Activated CD4-positive, alpha-beta T cell treated with anti-CD3 and anti-CD28 coated beads for 36 hours (primary cell): ENCODE results near the gene MIER3. TPM values are rescaled to one million over a fixed set of nuclear protein-coding genes. Genes with fewer than 3 reads are reported as not detected.
"Not testable (repeated sequence)": the region's sequence is repeated elsewhere in the genome, so short reads cannot be mapped to it uniquely, and the experiment has no call there.

Experiments used
- ATAC-seq: fragments of 200-7000 bp; cut with Tn5 transposase; one replicate; pipeline ENCODE4 v1.10.0; 2021; ENCODE audit warnings: mild to moderate bottlenecking, moderate library complexity
- CTCF ChIA-PET: fragments of 350-600 bp; sonication (Branson Sonifier 250); formaldehyde crosslinking; loops from one replicate; lab custom pipeline; 2021; ENCODE audit warnings: antibody characterized with exemption; lab: Charles Lee
- POLR2A ChIA-PET: fragments of 350-600 bp; sonication (Branson Sonifier 250); formaldehyde crosslinking; loops from one replicate; lab custom pipeline; 2021; ENCODE audit warnings: antibody characterized with exemption, inconsistent platforms; lab: Charles Lee
- DNase-seq: peaks from one replicate; pipeline ENCODE4 v3.0.0-alpha.2; 2020
- H3K27ac Mint-ChIP-seq: one replicate; pipeline ENCODE4 v1.8.0; 2021; ENCODE audit warnings: mixed read lengths
- H3K27me3 Mint-ChIP-seq: one replicate; pipeline ENCODE4 v1.8.0; 2021; ENCODE audit warnings: mixed read lengths
- H3K36me3 Mint-ChIP-seq: one replicate; pipeline ENCODE4 v1.8.0; 2021; ENCODE audit warnings: low read depth, mixed read lengths
- H3K4me1 Mint-ChIP-seq: one replicate; pipeline ENCODE4 v1.8.0; 2021; ENCODE audit warnings: mixed read lengths
- H3K4me3 Mint-ChIP-seq: one replicate; pipeline ENCODE4 v1.8.0; 2021; ENCODE audit warnings: mild to moderate bottlenecking, moderate library complexity, mixed read lengths
- H3K9me3 Mint-ChIP-seq: one replicate; pipeline ENCODE4 v1.8.0; 2021; ENCODE audit warnings: low read depth, mixed read lengths
- intact Hi-C, 2 experiments: fragments of 100-400 bp; cut with DNase I in 1 of 2; cut with micrococcal nuclease in 1 of 2; formaldehyde crosslinking; loops; one replicate each; pipeline versions ENCODE4 v1.14.2 to v1.15.1; 2022 to 2024; cut with DNase I, micrococcal nuclease
- total RNA-seq, 2 experiments: library from RNA; stranded (reverse); gene quantifications; one replicate each; pipeline ENCODE4 v1.2.3, GENCODE V29; 2021

The MIER3 gene
- total RNA-seq, 2 experiments from 2014 or later, result 15.4 to 16.0 TPM

DNA sequence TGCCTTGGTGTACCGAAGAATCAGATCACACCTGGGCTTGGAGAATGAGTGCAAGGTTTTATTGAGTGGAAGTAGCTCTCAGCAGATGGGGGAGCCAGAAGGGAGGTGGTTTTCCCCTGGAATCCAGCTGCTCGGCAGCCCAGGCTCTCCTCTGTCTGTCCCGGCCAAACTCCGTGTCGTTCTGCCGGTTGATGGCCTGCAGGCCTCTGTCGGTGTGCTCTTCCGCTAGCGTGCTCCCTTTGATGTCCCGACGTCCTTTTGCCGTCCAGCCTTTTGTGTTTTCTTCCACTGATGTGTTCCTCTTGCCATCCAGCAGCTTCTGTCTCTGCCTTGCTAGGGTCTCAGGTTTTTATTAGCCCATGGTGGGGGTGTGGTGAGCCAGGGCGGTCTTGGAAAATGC lies 28.0 kb upstream of the MIER3 start:
- H3K27me3 Mint-ChIP-seq, result no peaks in the 10 kb centered on the region
- POLR2A ChIA-PET, result no interaction called here
- no peaks in the 10 kb centered on the region for H3K36me3 Mint-ChIP-seq

DNA sequence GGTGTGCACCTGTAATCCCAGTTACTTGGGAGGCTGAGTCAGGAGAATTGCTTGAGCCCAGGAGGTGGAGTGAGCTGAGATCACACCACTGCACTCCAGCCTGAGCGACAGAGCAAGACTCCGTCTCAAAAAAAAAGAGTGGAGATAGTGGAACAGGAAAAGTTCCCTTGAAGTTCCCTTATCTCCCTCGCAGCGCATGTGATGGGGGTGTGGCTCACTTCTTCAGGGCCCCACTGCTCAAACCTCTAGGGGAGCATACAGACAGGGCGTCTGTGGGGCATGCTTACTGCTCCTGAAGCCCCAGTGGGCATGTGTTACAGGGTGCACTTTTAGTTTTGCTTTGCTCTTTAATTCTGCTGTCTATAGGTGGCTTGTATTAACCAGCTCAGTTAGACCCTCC lies 27.6 kb upstream of the MIER3 start:
- H3K27me3 Mint-ChIP-seq, H3K27ac Mint-ChIP-seq, intact Hi-C loops, H3K9me3 Mint-ChIP-seq, CTCF ChIA-PET, ATAC-seq, H3K4me1 Mint-ChIP-seq, H3K4me3 Mint-ChIP-seq, POLR2A ChIA-PET, DNase-seq, H3K36me3 Mint-ChIP-seq: not testable (repeated sequence)

More for the DNA sequence above, 28.0 kb upstream of the MIER3 start:
- H3K27ac Mint-ChIP-seq, result no peak overlapping the region
- CTCF ChIA-PET, result no interaction called here
- intact Hi-C loops, result no loop called here
- no peak overlapping the region for H3K4me3 Mint-ChIP-seq
- ATAC-seq, result no peak
- peaks cover 11% of the 10 kb centered on the region for H3K4me1 Mint-ChIP-seq
- no peak for DNase-seq
- no peaks in the 10 kb centered on the region for H3K9me3 Mint-ChIP-seq

DNA sequence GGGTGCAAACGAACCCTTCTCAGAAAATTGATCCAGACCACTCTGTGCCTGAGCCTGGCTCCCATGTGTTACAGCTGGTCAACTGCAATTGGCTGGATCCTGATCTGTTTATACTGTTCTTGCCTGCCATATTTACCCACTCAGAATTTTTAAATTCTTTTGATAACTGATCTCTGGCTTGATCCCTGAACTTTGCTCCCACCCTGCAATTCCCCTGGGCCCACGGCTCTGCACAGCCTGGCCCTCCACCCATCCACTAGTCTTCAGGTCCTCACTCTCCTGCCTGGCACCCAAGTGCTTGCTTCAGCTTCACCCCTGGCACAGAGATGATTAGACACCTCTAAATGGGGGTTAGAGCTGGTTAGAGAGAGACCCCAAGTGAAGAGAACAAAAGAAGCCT lies 25.9 kb upstream of the MIER3 start:
- Mint-ChIP-seq H3K27me3 (no peaks in the 10 kb centered on the region), H3K4me1 (no peaks in the 10 kb centered on the region), H3K9me3 (no peaks in the 10 kb centered on the region), H3K27ac (no peak overlapping the region), H3K4me3 (no peak overlapping the region), H3K36me3 (no peaks in the 10 kb centered on the region)
- intact Hi-C loops, result no loop called here
- POLR2A ChIA-PET, result no interaction called here
- DNase-seq (no peak), ATAC-seq (no peak)
- CTCF ChIA-PET, result interaction anchor here (1.4 kb wide), 1 partner anchor 19 kb away, joined by 5 read pairs; no protein-coding TSS in a partner anchor

DNA sequence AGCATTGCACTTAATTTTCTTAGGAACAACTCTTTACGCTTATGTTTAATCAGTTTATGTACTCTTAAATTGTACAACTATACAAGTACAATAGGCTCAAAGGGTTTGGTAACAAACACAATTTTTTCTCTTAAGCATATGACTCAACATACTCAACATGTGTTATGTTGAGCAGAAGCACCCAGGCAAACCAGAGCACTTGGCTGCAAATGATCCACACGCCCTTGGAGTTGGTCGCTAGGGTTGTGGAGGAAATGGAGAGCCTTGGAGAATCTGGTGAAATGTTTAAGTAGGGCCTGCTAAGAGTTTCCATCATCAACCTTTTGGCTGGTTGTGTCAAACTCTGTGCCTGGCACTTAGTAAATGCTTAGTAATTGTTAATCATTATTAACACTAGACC lies 25.1 kb upstream of the MIER3 start:
- H3K9me3 Mint-ChIP-seq, result no peaks in the 10 kb centered on the region
- intact Hi-C loops, result no loop called here
- no peak for DNase-seq
- no peaks in the 10 kb centered on the region for H3K36me3 Mint-ChIP-seq
- peaks cover 1% of the 10 kb centered on the region for H3K27me3 Mint-ChIP-seq
- POLR2A ChIA-PET, result no interaction called here
- no peak for ATAC-seq
- CTCF ChIA-PET, result interaction anchor here (0.6 kb wide), 1 partner anchor 139 kb away, joined by 5 read pairs; no protein-coding TSS in a partner anchor
- H3K27ac Mint-ChIP-seq, result no peak overlapping the region
- no peak overlapping the region for H3K4me3 Mint-ChIP-seq
- no peaks in the 10 kb centered on the region for H3K4me1 Mint-ChIP-seq

DNA sequence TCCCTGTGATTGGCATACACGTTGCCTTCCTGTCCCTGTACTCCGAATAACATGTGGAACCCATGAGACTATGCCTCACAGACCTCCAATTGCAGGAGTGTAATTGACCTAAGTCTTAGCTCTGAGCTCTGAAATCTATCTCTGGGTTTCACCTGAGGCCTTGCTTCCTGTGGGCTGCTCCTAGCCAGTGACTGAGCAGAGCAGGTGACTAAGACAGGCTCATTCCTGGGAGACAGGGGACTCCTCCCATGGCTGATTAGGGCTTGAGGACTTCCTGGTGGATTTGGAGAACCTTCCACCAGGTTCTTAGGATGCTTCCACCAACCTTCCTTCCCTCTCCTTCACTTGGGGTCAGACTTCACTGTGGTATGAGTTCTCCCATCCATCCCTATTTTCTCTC lies 22.3 kb upstream of the MIER3 start:
- DNase-seq (no peak), ATAC-seq (no peak)
- POLR2A ChIA-PET, result no interaction called here
- H3K4me1 Mint-ChIP-seq, result no peaks in the 10 kb centered on the region
- CTCF ChIA-PET, result no interaction called here
- intact Hi-C loops, result no loop called here
- no peak overlapping the region for H3K27ac Mint-ChIP-seq
- H3K27me3 Mint-ChIP-seq, result peaks cover 1% of the 10 kb centered on the region
- no peak overlapping the region for H3K4me3 Mint-ChIP-seq
- H3K36me3 Mint-ChIP-seq, result no peaks in the 10 kb centered on the region
- H3K9me3 Mint-ChIP-seq, result no peaks in the 10 kb centered on the region

DNA sequence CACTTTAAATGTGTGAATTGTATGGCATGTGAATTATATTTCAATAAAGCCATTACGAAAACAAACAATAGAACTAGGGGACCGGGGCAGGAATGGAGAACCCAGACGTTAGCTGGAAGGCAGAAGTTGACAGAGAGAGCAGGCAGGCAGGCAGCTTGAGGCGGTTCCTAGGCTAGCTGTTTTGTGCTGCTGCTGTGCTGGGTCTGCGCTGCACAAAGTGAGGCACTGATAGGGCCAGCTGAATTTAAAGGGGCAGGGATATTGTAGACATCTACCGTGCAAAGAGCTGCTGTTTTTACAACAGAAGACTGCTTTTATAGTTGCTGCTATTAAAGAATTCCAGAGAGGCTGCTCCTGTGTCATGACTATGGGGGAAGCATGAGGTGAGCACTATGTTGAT lies 21.6 kb upstream of the MIER3 start:
- ChIA-PET CTCF (interaction anchor here (0.7 kb wide), 1 partner anchor 97 kb away, joined by 5 read pairs; no protein-coding TSS in a partner anchor), POLR2A (no interaction called here)
- no peak overlapping the region for H3K4me3 Mint-ChIP-seq
- DNase-seq, result no peak
- H3K9me3 Mint-ChIP-seq, result no peaks in the 10 kb centered on the region
- intact Hi-C loops, result no loop called here
- no peaks in the 10 kb centered on the region for H3K36me3 Mint-ChIP-seq
- H3K27ac Mint-ChIP-seq, result no peak overlapping the region
- no peaks in the 10 kb centered on the region for H3K4me1 Mint-ChIP-seq
- H3K27me3 Mint-ChIP-seq, result peaks cover 5% of the 10 kb centered on the region
- ATAC-seq, result no peak

DNA sequence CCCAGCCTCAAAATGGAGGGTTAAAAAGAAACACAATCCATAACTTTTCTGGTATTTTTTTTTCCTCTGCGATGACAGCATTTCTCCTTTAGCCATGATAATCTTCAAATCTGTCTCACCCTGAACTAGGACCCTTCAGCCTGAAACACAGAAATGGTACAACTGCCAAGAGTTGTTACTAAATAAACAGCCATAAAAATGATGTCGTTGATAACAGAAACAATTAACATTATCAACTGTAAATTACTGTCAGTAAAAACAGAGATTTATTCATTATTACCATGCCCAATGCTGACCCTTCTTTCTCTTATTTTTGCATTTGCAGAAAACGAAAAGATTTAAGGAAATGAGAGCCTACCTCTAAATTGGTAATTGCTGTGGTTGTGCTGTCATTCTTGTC lies 19.4 kb upstream of the MIER3 start:
- intact Hi-C loops, result no loop called here
- Mint-ChIP-seq H3K36me3 (no peaks in the 10 kb centered on the region), H3K4me1 (no peaks in the 10 kb centered on the region), H3K9me3 (no peaks in the 10 kb centered on the region), H3K27me3 (peaks cover 5% of the 10 kb centered on the region), H3K27ac (no peak overlapping the region), H3K4me3 (no peak overlapping the region)
- ChIA-PET POLR2A (no interaction called here), CTCF (interaction anchor here (1.2 kb wide), 1 partner anchor 11 kb away, joined by 3 read pairs; no protein-coding TSS in a partner anchor)
- ATAC-seq (no peak), DNase-seq (no peak)

DNA sequence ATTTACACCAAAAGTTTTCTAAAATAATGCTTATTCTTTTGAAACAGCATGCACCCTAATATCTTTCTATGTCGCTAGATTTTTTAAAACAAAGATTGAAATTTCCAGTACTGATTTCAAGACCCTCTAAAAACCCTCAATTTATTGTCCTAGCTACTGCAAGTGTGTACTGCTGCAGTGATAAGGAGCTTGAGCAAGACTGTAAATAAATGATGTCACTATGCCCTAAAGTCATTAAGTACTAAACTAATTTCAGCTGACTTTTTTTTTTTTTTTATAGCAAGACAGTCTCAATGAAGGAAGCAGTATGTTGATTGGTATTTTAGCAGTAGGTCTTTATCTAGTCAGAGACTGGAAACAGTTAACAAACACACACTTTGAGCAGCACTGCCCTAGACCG lies 12.2 kb upstream of the MIER3 start:
- intact Hi-C loops, result no loop called here
- ChIA-PET POLR2A (interaction anchor here (0.6 kb wide), 1 partner anchor 277 kb away, joined by 8 read pairs; no protein-coding TSS in a partner anchor), CTCF (interaction anchor here (0.5 to 2.8 kb wide), 4 partner anchors 14 to 174 kb away, joined by 3 to 10 read pairs (median 4); no protein-coding TSS in a partner anchor)
- DNase-seq, result no peak
- Mint-ChIP-seq H3K27me3 (peaks cover 27% of the 10 kb centered on the region), H3K9me3 (no peaks in the 10 kb centered on the region), H3K4me1 (no peaks in the 10 kb centered on the region), H3K36me3 (no peaks in the 10 kb centered on the region), H3K27ac (no peak overlapping the region), H3K4me3 (no peak overlapping the region)
- no peak for ATAC-seq

DNA sequence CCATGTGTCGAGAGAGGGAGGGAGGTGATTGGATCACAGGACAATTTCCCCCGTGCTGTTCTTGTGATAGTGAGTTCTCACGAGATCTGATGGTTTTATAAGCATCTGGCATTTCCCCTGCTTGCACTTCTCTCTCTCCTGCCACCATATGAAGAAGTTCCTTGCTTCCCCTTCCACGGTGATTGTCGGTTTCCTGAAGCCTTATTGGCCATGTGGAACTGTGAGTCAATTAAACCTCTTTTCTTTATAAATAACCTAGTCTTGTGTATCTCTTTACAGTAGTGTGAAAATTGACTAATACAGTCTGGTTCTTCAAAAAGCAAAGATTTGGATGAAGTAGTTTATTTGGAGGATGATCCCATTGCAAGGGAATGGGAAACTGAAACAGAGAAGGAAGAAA lies 11.3 kb upstream of the MIER3 start:
- ChIA-PET CTCF (interaction anchor here (2.8 kb wide), 1 partner anchor 13 kb away, joined by 10 read pairs; no protein-coding TSS in a partner anchor), POLR2A (no interaction called here)
- ATAC-seq (no peak), DNase-seq (no peak)
- Mint-ChIP-seq H3K4me3 (no peak overlapping the region), H3K27ac (no peak overlapping the region), H3K4me1 (no peaks in the 10 kb centered on the region), H3K36me3 (no peaks in the 10 kb centered on the region), H3K9me3 (no peaks in the 10 kb centered on the region), H3K27me3 (peaks cover 26% of the 10 kb centered on the region)
- intact Hi-C loops, result no loop called here

DNA sequence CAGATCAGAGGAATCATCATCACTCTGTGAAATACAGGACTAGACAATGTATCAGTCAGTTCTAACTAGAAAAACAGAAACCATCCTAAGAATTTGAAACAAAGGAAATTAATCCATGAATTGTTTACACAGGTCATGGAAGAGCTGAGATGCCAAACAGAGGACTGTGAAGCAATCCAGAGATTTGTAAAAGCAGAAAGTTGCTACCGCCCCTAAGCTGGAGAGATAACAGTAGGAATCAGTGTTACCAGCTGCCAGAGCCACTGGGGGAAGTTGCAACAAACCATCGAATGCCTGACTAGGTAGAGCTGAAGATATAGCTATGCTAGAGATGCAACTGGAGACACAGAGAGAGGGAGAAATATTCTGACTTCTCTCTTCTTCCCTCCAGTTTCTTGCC lies 10.4 kb upstream of the MIER3 start:
- POLR2A ChIA-PET, result no interaction called here
- no peak overlapping the region for H3K27ac Mint-ChIP-seq
- CTCF ChIA-PET, result interaction anchor here (0.7 to 2.8 kb wide), 2 partner anchors 12 to 17 kb away, joined by 3 to 10 read pairs; no protein-coding TSS in a partner anchor
- H3K4me1 Mint-ChIP-seq, result no peaks in the 10 kb centered on the region
- ATAC-seq (no peak), DNase-seq (no peak)
- intact Hi-C loops, result no loop called here
- no peaks in the 10 kb centered on the region for H3K36me3 Mint-ChIP-seq
- H3K9me3 Mint-ChIP-seq, result no peaks in the 10 kb centered on the region
- no peak overlapping the region for H3K4me3 Mint-ChIP-seq
- peaks cover 28% of the 10 kb centered on the region for H3K27me3 Mint-ChIP-seq

DNA sequence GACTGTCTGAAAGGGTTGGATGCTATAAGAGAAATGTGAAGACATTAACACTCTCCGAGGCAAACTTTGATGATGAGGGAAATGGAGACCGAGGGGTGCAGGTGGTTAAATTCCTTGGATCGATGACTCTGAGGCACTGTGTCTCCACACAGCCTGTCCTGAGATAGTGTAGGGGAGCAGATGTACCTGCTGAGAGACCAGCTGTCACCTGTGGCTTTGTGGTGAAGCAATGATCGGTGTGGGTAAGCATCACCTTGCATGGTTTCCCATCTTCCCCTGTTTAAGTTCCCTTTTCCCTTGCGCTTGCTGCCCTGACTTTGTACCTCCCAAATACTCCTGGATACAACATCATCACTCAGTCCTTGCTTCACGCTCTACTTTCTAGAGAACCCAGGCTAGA lies 9.8 kb upstream of the MIER3 start:
- Mint-ChIP-seq H3K9me3 (no peaks in the 10 kb centered on the region), H3K27ac (no peak overlapping the region), H3K36me3 (no peaks in the 10 kb centered on the region), H3K27me3 (peaks cover 28% of the 10 kb centered on the region), H3K4me1 (no peaks in the 10 kb centered on the region), H3K4me3 (no peak overlapping the region)
- ATAC-seq, result no peak
- intact Hi-C loops, result no loop called here
- POLR2A ChIA-PET, result no interaction called here
- DNase-seq, result no peak
- CTCF ChIA-PET, result interaction anchor here (0.7 to 2.8 kb wide), 2 partner anchors 12 to 17 kb away, joined by 3 to 10 read pairs; no protein-coding TSS in a partner anchor

DNA sequence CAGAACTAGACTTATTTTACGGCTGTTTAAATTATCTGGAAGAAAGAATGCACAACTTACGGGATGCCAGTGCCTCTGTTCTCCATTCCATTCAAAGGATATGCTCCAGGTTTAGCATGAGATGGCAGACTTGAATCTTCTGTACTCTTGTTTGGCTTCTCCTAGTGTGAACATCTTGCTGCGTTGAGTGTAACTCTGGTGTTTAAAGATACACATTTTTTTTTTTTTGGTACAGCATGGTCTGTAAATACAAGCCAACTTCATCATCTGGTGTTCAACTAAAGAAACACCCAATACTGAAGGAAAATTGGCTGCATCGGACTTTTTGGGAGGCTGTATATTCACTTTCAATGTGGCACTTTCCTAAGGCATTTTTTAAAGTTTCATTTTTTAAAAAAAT lies 7.4 kb upstream of the MIER3 start:
- no peak overlapping the region for H3K27ac Mint-ChIP-seq
- POLR2A ChIA-PET, result no interaction called here
- H3K36me3 Mint-ChIP-seq, result no peaks in the 10 kb centered on the region
- peaks cover 30% of the 10 kb centered on the region for H3K27me3 Mint-ChIP-seq
- DNase-seq (no peak), ATAC-seq (no peak)
- no peaks in the 10 kb centered on the region for H3K4me1 Mint-ChIP-seq
- H3K9me3 Mint-ChIP-seq, result no peaks in the 10 kb centered on the region
- CTCF ChIA-PET, result no interaction called here
- intact Hi-C loops, result no loop called here
- no peak overlapping the region for H3K4me3 Mint-ChIP-seq
